Vagina (tissue), 2 donors: ENCODE data around the gene INTS3. TPM values are rescaled to one million over a fixed set of nuclear protein-coding genes. Genes with fewer than 3 reads are reported as not detected.

ENCODE experiments used
- DNase-seq, 2 donors: peaks; one replicate each; pipeline ENCODE4 v3.0.0-alpha.2; 2017; ENCODE audit errors: extremely low spot score in 2 of 2
- H3K27ac ChIP-seq: fragments of 200-600 bp; sonication (generic); one replicate; pipeline ENCODE4 v1.5.1; 2019
- H3K27me3 ChIP-seq: fragments of 200-600 bp; sonication (generic); one replicate; pipeline ENCODE4 v1.5.1; 2019
- H3K36me3 ChIP-seq, 2 donors: fragments of 200-600 bp; sonication (generic); one replicate each; pipeline ENCODE4 v1.5.1; 2017 to 2019
- H3K4me1 ChIP-seq: fragments of 200-600 bp; sonication (generic); one replicate; pipeline ENCODE4 v1.5.1; 2019
- H3K4me3 ChIP-seq, 2 donors: fragments of 200-600 bp; sonication (generic); 1 replicate in 1 of 2; 2 replicates in 1 of 2; pipeline ENCODE4 v1.5.1; 2016 to 2019
- H3K9me3 ChIP-seq: fragments of 200-600 bp; sonication (generic); one replicate; pipeline ENCODE4 v1.5.1; 2019
- POLR2A ChIP-seq, 2 donors: fragments of 450-650 bp; IDR thresholded peaks; one replicate each; pipeline ENCODE4 v1.6.1; 2017; ENCODE audit warnings: antibody characterized with exemption in 2 of 2, mild to moderate bottlenecking in 2 of 2, moderate library complexity in 2 of 2
- POLR2AphosphoS5 ChIP-seq, 2 donors: sonication (generic); formaldehyde crosslinking; IDR thresholded peaks; one replicate each; pipeline ENCODE4 v1.9.0; 2017; ENCODE audit warnings: antibody characterized with exemption in 2 of 2, mild to moderate bottlenecking in 2 of 2, low read depth in 1 of 2; ENCODE audit not compliant: insufficient read depth in 1 of 2
- intact Hi-C: fragments of 100-400 bp; cut with DNase I; formaldehyde crosslinking; loops from one replicate; pipeline ENCODE4 v1.15.1; 2023
- total RNA-seq: library from RNA; depleted of rRNA; stranded (reverse); fragments of >200 nt; gene quantifications from one replicate; pipeline ENCODE4 v1.2.3, GENCODE V29; 2016
- TF ChIP-seq, protein P1 (sequence below), 3 experiments: fragments of 450-650 bp in 2 of 3; fragments of 200-600 bp in 1 of 3; sonication (generic) in 1 of 3; IDR thresholded peaks; one replicate each; pipeline ENCODE4 v1.5.1; 2017 to 2019; ENCODE audit warnings: antibody characterized with exemption in 3 of 3, mild to moderate bottlenecking in 2 of 3, moderate library complexity in 2 of 3

Gene INTS3
- total RNA-seq, 1 donor from 2014 or later: 45.9 TPM

DNA sequence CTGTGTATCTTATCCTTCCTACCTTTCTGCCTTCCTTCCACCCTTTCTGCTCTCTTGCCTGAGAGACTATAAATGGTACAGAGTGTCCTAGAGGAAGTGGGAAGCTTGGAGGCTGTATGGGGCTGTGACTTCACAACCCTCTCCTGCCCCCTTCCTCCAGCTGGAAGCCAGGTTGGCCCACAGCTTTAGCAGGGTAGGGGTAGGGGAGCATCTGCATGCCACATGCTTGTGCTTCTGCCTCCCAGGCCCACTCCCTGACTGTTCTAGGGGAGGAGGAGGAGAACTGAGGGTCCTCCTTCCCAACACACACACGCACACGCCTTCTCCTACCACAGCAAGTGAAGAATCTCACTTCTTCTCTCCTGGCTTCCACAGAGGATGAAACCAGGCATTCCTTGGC, 43.4 kb downstream of the INTS3 start:
- peaks cover 35% of the 10 kb centered on the region for H3K4me1 ChIP-seq
- H3K27me3 ChIP-seq: no peaks in the 10 kb centered on the region
- H3K27ac ChIP-seq: peak overlapping the region; percentile 2
- H3K4me3 ChIP-seq: no peak overlapping the region
- no peak for DNase-seq
- intact Hi-C loops: loop anchor here (5.0 kb wide), 1 partner anchor 94 kb away; the partner anchor contains the start of gene NPR1
- TF ChIP-seq POLR2A (IDR thresholded peaks at IDR 0.05): no peak
- no peak for TF ChIP-seq POLR2AphosphoS5 (IDR thresholded peaks at IDR 0.05; ENCODE audit: insufficient read depth in 1 of 2, low read depth in 1 of 2)
- TF ChIP-seq, protein P1, sequence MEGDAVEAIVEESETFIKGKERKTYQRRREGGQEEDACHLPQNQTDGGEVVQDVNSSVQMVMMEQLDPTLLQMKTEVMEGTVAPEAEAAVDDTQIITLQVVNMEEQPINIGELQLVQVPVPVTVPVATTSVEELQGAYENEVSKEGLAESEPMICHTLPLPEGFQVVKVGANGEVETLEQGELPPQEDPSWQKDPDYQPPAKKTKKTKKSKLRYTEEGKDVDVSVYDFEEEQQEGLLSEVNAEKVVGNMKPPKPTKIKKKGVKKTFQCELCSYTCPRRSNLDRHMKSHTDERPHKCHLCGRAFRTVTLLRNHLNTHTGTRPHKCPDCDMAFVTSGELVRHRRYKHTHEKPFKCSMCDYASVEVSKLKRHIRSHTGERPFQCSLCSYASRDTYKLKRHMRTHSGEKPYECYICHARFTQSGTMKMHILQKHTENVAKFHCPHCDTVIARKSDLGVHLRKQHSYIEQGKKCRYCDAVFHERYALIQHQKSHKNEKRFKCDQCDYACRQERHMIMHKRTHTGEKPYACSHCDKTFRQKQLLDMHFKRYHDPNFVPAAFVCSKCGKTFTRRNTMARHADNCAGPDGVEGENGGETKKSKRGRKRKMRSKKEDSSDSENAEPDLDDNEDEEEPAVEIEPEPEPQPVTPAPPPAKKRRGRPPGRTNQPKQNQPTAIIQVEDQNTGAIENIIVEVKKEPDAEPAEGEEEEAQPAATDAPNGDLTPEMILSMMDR (IDR thresholded peaks at IDR 0.05): no peak
- H3K9me3 ChIP-seq: no peaks in the 10 kb centered on the region
- H3K36me3 ChIP-seq: peaks cover 0 to 47% of the 10 kb centered on the region in 2 donors

DNA sequence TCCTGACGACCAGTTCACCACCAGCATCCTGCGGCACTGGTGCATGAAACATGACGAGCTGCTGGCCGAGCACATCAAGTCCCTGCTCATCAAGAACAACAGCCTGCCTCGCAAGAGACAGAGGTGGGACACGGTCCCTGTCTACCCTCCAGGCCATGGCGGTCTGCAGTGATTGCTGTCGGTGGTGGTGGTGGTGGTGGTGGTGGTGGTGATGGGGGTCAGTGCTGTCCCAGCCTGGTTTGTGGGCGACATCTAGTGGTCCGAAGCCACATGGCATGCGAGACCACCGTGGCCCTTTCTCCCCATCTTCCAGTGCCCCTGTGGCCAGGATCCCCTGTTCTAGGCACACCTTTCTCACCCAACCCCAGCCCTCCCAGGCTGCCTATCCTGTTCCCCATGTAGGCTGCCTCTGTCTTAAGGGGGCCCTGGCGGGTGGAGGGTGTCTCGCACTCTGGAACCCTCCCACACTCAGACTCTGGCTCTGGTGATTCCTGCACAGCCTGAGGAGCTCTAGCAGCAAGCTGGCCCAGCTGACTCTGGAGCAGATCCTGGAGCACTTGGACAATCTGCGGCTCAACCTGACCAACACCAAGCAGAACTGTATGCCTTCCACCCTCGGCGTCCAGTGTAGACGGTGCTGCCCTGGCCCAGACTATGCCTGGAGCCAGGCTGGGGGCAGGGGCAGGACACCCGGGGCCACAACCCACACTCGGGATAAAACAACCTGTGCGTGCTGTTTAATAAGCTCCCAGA, 44.2 kb downstream of the INTS3 start:
- Histone ChIP-seq H3K9me3 (no peaks in the 10 kb centered on the region), H3K4me3 (no peak overlapping the region), H3K4me1 (peaks cover 42% of the 10 kb centered on the region), H3K27ac (peak overlapping the region; percentile 37), H3K27me3 (no peaks in the 10 kb centered on the region), H3K36me3 (peaks cover 0 to 47% of the 10 kb centered on the region in 2 donors)
- intact Hi-C loops: loop anchor here (5.0 kb wide), 1 partner anchor 95 kb away; the partner anchor contains the start of gene NPR1
- no peak for TF ChIP-seq POLR2AphosphoS5 (IDR thresholded peaks at IDR 0.05; ENCODE audit: insufficient read depth in 1 of 2, low read depth in 1 of 2)
- TF ChIP-seq, protein P1 (IDR thresholded peaks at IDR 0.05): peak in 1 of 3 experiments; percentile 25
- no peak for DNase-seq

DNA sequence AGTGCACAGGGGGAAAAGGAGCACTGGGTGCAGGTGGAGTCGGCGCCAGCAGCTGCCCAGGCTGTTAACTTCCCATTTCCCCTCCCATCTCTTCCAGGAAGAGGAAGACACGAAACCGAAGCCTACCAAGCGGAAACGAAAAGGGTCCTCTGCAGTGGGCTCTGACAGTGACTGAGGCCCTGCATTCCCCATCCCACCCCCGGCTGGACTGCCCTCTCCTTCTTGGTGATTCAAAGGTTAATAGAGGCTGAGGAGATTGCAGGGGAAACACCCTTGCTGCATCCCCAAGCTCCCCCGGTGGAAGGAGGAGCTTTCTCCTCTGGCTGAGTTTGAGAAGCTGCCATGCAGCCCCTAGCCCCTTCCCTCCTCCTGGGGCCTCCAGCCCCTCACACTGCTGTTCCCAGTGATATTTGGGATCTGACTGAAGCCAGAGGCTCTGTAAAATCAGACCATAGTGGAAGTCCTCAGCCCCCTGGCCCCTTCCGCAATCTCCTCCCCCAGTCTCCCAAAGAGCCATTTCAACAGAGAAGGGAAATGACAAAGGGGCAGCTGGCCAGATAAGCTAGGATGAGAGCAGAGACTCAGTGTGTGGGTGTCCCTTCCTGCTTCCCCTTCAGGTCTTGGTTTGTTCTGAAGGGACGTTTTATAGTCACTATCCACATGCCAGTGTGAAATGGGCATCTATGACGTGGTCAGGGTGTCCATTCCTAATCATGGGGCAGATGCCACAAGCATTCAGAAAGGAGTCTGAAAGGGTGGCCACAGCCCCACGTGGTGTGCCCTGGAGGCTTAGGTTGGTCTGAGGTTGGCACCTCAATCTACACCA, 45.5 kb downstream of the INTS3 start:
- Histone ChIP-seq H3K27ac (peak overlapping the region; percentile 91), H3K4me3 (no peak overlapping the region), H3K9me3 (no peaks in the 10 kb centered on the region), H3K4me1 (peaks cover 55% of the 10 kb centered on the region), H3K27me3 (no peaks in the 10 kb centered on the region), H3K36me3 (peaks cover 0 to 35% of the 10 kb centered on the region in 2 donors)
- TF ChIP-seq, protein P1 (IDR thresholded peaks at IDR 0.05): no peak
- TF ChIP-seq POLR2A (IDR thresholded peaks at IDR 0.05) (no peak), POLR2AphosphoS5 (IDR thresholded peaks at IDR 0.05; ENCODE audit: insufficient read depth in 1 of 2, low read depth in 1 of 2) (no peak)
- intact Hi-C loops: loop anchor here (5.0 kb wide), 1 partner anchor 96 kb away; the partner anchor contains the start of gene NPR1
- no peak for DNase-seq

DNA sequence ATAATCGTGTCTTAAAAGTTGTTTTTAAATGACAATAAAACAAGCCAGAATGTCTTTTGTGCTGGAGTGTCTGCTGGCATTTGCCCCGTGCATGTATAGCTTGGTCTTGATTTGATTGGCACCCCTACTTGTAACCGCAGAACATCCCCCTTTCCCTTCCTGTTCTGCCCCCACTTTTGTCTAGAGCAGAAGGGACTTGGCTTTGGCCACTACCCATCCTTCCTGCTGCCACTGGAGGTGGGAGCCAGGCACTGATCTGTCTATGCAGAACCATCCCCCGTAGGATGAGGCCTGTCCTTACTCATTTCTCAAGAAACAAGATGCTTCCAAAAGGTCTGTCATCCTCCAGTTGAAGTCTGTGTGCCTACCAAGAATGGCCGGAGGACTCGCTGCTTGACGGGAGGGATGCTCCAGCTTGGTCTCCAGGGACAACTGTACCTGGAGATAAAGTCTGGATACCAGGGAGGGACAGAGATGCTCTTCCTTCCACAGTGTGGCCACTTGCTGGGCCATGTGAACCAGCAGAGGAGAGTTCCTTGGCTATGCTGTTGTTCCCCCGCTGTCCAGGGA, 46.3 kb downstream of the INTS3 start:
- H3K4me3 ChIP-seq: peak overlapping the region in 1 of 2 donors; percentile 69
- H3K36me3 ChIP-seq: peaks cover 0 to 30% of the 10 kb centered on the region in 2 donors
- no peak for TF ChIP-seq POLR2AphosphoS5 (IDR thresholded peaks at IDR 0.05; ENCODE audit: insufficient read depth in 1 of 2, low read depth in 1 of 2)
- TF ChIP-seq, protein P1 (IDR thresholded peaks at IDR 0.05): no peak
- TF ChIP-seq POLR2A (IDR thresholded peaks at IDR 0.05): no peak

More for the DNA sequence above, 46.3 kb downstream of the INTS3 start:
- no peak for DNase-seq
- Histone ChIP-seq H3K27me3 (no peaks in the 10 kb centered on the region), H3K4me1 (peaks cover 57% of the 10 kb centered on the region), H3K9me3 (no peaks in the 10 kb centered on the region), H3K27ac (peak overlapping the region; percentile 91)
- intact Hi-C loops: loop anchor here (5.0 kb wide), 1 partner anchor 97 kb away; the partner anchor contains the start of gene NPR1
